Parathyroid adenoma (tissue), 2 donors: ENCODE measurements around the gene LAMB4.

ENCODE experiments used
- H2AFZ ChIP-seq: fragments of 300-600 bp; sonication (generic); one replicate; pipeline ENCODE4 v1.7.0; 2017; ENCODE audit warnings: antibody characterized with exemption, mild to moderate bottlenecking
- H3K27ac ChIP-seq: fragments of 300-600 bp; sonication (generic); one replicate; pipeline ENCODE4 v1.7.0; 2017
- H3K27me3 ChIP-seq: fragments of 300-600 bp; sonication (generic); one replicate; pipeline ENCODE4 v1.7.0; 2017; ENCODE audit warnings: low read length; ENCODE audit not compliant: control insufficient read depth, insufficient read depth
- H3K36me3 ChIP-seq: fragments of 300-600 bp; sonication (generic); one replicate; pipeline ENCODE4 v1.7.0; 2017; ENCODE audit warnings: low read length; ENCODE audit not compliant: control insufficient read depth, insufficient read depth
- H3K4me1 ChIP-seq: fragments of 300-600 bp; sonication (generic); one replicate; pipeline ENCODE4 v1.7.0; 2017; ENCODE audit warnings: control low read depth
- H3K4me2 ChIP-seq: fragments of 300-600 bp; sonication (generic); one replicate; pipeline ENCODE4 v1.7.0; 2017; ENCODE audit warnings: low read length
- H3K4me3 ChIP-seq: fragments of 300-600 bp; sonication (generic); one replicate; pipeline ENCODE4 v1.7.0; 2017; ENCODE audit warnings: low read depth, low read length
- H3K79me2 ChIP-seq: fragments of 300-600 bp; sonication (generic); one replicate; pipeline ENCODE4 v1.7.0; 2017; ENCODE audit warnings: control low read depth
- H3K9ac ChIP-seq: fragments of 300-600 bp; sonication (generic); one replicate; pipeline ENCODE4 v1.7.0; 2017; ENCODE audit warnings: mild to moderate bottlenecking
- H3K9me3 ChIP-seq: fragments of 300-600 bp; sonication (generic); one replicate; pipeline ENCODE4 v1.7.0; 2017; ENCODE audit warnings: low read length; ENCODE audit not compliant: control insufficient read depth
- CTCF ChIP-seq: fragments of 300-600 bp; sonication (generic); IDR thresholded peaks from one replicate; pipeline ENCODE4 v1.7.0; 2017; ENCODE audit warnings: antibody characterized with exemption, mild to moderate bottlenecking
- donor health status: primary hyperparathyroidism.

The LAMB4 gene

GRCh38 chr7:108071551-108071950, 58.6 kb downstream of the LAMB4 start:
- no peak overlapping the region for H3K4me3 ChIP-seq
- H2AFZ ChIP-seq, result no peak overlapping the region
- no peak overlapping the region for H3K4me2 ChIP-seq
- no peak for TF ChIP-seq CTCF
- no peaks in the 10 kb centered on the region for H3K4me1 ChIP-seq
- no peaks in the 10 kb centered on the region for H3K27me3 ChIP-seq
- H3K36me3 ChIP-seq, result no peaks in the 10 kb centered on the region
- H3K79me2 ChIP-seq, result no peaks in the 10 kb centered on the region
- no peak overlapping the region for H3K27ac ChIP-seq
- H3K9me3 ChIP-seq, result no peaks in the 10 kb centered on the region
- no peak overlapping the region for H3K9ac ChIP-seq

DNA sequence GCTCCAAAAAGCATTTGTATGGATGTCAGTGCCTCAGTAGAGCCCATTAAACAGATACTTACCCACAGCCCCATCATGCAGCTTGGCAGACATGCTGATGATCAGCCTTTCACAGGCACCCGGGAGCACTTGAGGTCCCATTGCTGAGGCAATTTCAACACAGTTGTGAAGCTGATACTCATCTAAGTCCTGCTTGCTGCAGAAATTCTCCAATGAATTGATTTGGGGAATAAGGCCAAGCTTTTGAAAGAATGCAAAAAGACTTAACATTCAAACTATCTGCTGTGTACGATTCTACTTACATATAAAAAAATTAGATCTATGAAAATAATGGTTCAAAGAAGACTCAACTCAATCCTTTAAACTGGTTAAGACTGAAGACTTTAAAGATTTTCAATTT, 60.5 kb downstream of the LAMB4 start:
- Histone ChIP-seq H3K79me2 (no peaks in the 10 kb centered on the region), H3K4me2 (no peak overlapping the region), H2AFZ (no peak overlapping the region), H3K36me3 (no peaks in the 10 kb centered on the region), H3K4me3 (no peak overlapping the region), H3K9ac (no peak overlapping the region), H3K4me1 (peaks cover 6% of the 10 kb centered on the region), H3K9me3 (no peaks in the 10 kb centered on the region), H3K27ac (no peak overlapping the region), H3K27me3 (no peaks in the 10 kb centered on the region)
- no peak for TF ChIP-seq CTCF

GRCh38 chr7:108067844-108068243, 62.3 kb downstream of the LAMB4 start:
- H3K4me1 ChIP-seq, result peaks cover 12% of the 10 kb centered on the region
- no peak overlapping the region for H3K4me2 ChIP-seq
- H3K9ac ChIP-seq, result no peak overlapping the region
- no peaks in the 10 kb centered on the region for H3K9me3 ChIP-seq
- no peaks in the 10 kb centered on the region for H3K79me2 ChIP-seq
- H2AFZ ChIP-seq, result no peak overlapping the region
- H3K36me3 ChIP-seq, result no peaks in the 10 kb centered on the region
- H3K27me3 ChIP-seq, result no peaks in the 10 kb centered on the region
- no peak overlapping the region for H3K4me3 ChIP-seq
- H3K27ac ChIP-seq, result no peak overlapping the region
- no peak for TF ChIP-seq CTCF

DNA sequence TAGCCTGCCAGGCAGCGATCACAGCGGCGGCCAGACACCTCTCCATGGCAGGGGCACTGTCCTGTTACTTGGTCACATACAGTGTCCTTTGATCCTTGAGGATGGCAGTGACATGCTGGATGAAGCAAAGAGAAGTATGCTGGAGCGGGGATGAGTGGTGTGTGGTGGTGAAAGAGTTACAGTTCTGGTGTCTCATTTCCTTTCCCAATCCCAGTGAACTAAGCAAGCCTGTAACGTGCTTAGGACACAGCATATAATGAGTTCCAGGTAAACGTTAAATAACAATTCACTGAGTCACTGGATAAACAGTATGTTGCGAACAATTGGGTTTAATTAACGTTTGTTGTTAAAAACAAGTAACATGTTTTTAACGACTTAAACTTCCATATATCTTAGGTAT, 63.7 kb downstream of the LAMB4 start:
- no peaks in the 10 kb centered on the region for H3K9me3 ChIP-seq
- H3K27ac ChIP-seq, result no peak overlapping the region
- H3K27me3 ChIP-seq, result no peaks in the 10 kb centered on the region
- no peak overlapping the region for H3K4me3 ChIP-seq
- no peak overlapping the region for H2AFZ ChIP-seq
- H3K79me2 ChIP-seq, result no peaks in the 10 kb centered on the region
- no peaks in the 10 kb centered on the region for H3K36me3 ChIP-seq
- no peak overlapping the region for H3K9ac ChIP-seq
- H3K4me1 ChIP-seq, result peaks cover 12% of the 10 kb centered on the region
- H3K4me2 ChIP-seq, result no peak overlapping the region
- no peak for TF ChIP-seq CTCF

- no peak for TF ChIP-seq CTCF
- Histone ChIP-seq H3K9ac (no peak overlapping the region), H3K79me2 (no peaks in the 10 kb centered on the region), H3K27me3 (no peaks in the 10 kb centered on the region), H3K4me2 (no peak overlapping the region), H3K27ac (no peak overlapping the region), H3K4me1 (peaks cover 12% of the 10 kb centered on the region), H3K9me3 (no peaks in the 10 kb centered on the region), H3K4me3 (no peak overlapping the region), H2AFZ (peak overlapping the region; percentile 30), H3K36me3 (no peaks in the 10 kb centered on the region)
Measured at GRCh38 chr7:108063520-108063933, 66.6 kb downstream of the LAMB4 start.
